Smooth muscle cell (in vitro differentiated cells): Measurements from ENCODE around the gene CRY2. TPM values are rescaled to one million over a fixed set of nuclear protein-coding genes. Genes with fewer than 3 reads are reported as not detected.

ENCODE experiments used
- DNase-seq: peaks from one replicate; lab custom pipeline; 2025; ENCODE audit not compliant: unreplicated experiment; lab: John Stamatoyannopoulos, UW
- H2AFZ ChIP-seq: fragments of 200-600 bp; sonication (generic); 2 replicates; pipeline ENCODE4 v1.6.0; 2016; ENCODE audit warnings: antibody characterized with exemption, low read depth, mild to moderate bottlenecking
- H3F3A ChIP-seq: fragments of 200-600 bp; sonication (generic); 2 replicates; pipeline ENCODE4 v1.6.0; 2017; ENCODE audit warnings: antibody characterized with exemption, low read depth
- H3K27ac ChIP-seq: fragments of 200-600 bp; sonication (generic); 2 replicates; pipeline ENCODE4 v1.5.1; 2016; ENCODE audit warnings: low read depth, mild to moderate bottlenecking
- H3K27me3 ChIP-seq: fragments of 200-600 bp; sonication (generic); 2 replicates; pipeline ENCODE4 v1.6.1; 2016; ENCODE audit warnings: low read depth, mild to moderate bottlenecking
- H3K36me3 ChIP-seq: fragments of 200-600 bp; sonication (generic); 2 replicates; pipeline ENCODE4 v1.5.1; 2016; ENCODE audit warnings: low read depth
- H3K4me1 ChIP-seq: fragments of 200-600 bp; sonication (generic); 2 replicates; pipeline ENCODE4 v1.5.1; 2016; ENCODE audit warnings: low read depth
- H3K4me2 ChIP-seq: fragments of 200-600 bp; sonication (generic); 2 replicates; pipeline ENCODE4 v1.6.0; 2016; ENCODE audit warnings: mild to moderate bottlenecking
- H3K4me3 ChIP-seq: fragments of 200-600 bp; sonication (generic); 2 replicates; pipeline ENCODE4 v1.5.1; 2016; ENCODE audit warnings: mild to moderate bottlenecking
- H3K79me2 ChIP-seq: fragments of 200-600 bp; sonication (generic); 2 replicates; pipeline ENCODE4 v1.6.0; 2016; ENCODE audit warnings: low read depth, mild to moderate bottlenecking
- H3K9ac ChIP-seq: fragments of 200-600 bp; sonication (generic); 2 replicates; pipeline ENCODE4 v1.6.0; 2016; ENCODE audit warnings: low read depth
- H3K9me3 ChIP-seq: fragments of 200-600 bp; sonication (generic); replicated peaks from 2 replicates; pipeline ENCODE4 v1.5.1; 2016; ENCODE audit warnings: low read depth
- H4K20me1 ChIP-seq: fragments of 200-600 bp; sonication (generic); 2 replicates; pipeline ENCODE4 v1.6.0; 2016; ENCODE audit warnings: low read depth
- CTCF ChIP-seq: fragments of 200-600 bp; sonication (generic); IDR thresholded peaks from 2 replicates; pipeline ENCODE4 v1.5.1; 2017; ENCODE audit warnings: borderline replicate concordance, mild to moderate bottlenecking, antibody characterized with exemption; ENCODE audit not compliant: insufficient read depth, poor library complexity, severe bottlenecking
- WGBS: methylation state at CpG from one replicate; pipeline ENCODE4 v1.1.7; 2016; ENCODE audit warnings: low lambda C conversion rate; 5-methylcytosine and 5-hydroxymethylcytosine counted together
- polyA plus RNA-seq: library from polyadenylated mRNA; unstranded; fragments of >200 nt; fragmentation: Nextera tagmentation; extraction: Ambion mirVana; gene quantifications from 2 replicates; pipeline ENCODE4 v1.2.1, GENCODE V29; 2016
- total RNA-seq: library from RNA; depleted of rRNA; stranded (reverse); fragments of >200 nt; gene quantifications from 2 replicates; pipeline ENCODE4 v1.2.3, GENCODE V29; 2014

CRY2 gene
- total and polyA plus RNA-seq, 2 experiments from 2014 or later: 26.1 to 30.3 TPM

- Histone ChIP-seq H3K27ac (no peak overlapping the region), H3K9ac (no peak overlapping the region), H3K9me3 (no peaks in the 10 kb centered on the region), H2AFZ (no peak overlapping the region), H3K4me3 (no peak overlapping the region), H3K79me2 (peaks cover 22% of the 10 kb centered on the region), H3K4me2 (no peak overlapping the region), H3K4me1 (peaks cover 18% of the 10 kb centered on the region), H3F3A (no peaks in the 10 kb centered on the region), H3K36me3 (no peaks in the 10 kb centered on the region), H3K27me3 (no peaks in the 10 kb centered on the region), H4K20me1 (peaks cover 70% of the 10 kb centered on the region)
- 84% methylated on average over 11 of the region's 11 CpGs for WGBS
- no peak for DNase-seq
- no peak for TF ChIP-seq CTCF
Observed at GRCh38 chr11:45809456-45810395, 37.5 kb upstream of the CRY2 start.

- Histone ChIP-seq H3K27me3 (no peaks in the 10 kb centered on the region), H3K36me3 (no peaks in the 10 kb centered on the region), H3K9me3 (no peaks in the 10 kb centered on the region), H3K4me3 (no peak overlapping the region), H2AFZ (no peak overlapping the region), H3K79me2 (peaks cover 19% of the 10 kb centered on the region), H3F3A (no peaks in the 10 kb centered on the region), H3K27ac (no peak overlapping the region), H3K4me2 (no peak overlapping the region), H4K20me1 (peaks cover 70% of the 10 kb centered on the region), H3K4me1 (peaks cover 18% of the 10 kb centered on the region), H3K9ac (no peak overlapping the region)
- DNase-seq: no peak
- WGBS: 97% methylated on average over 23 of the region's 23 CpGs
- no peak for TF ChIP-seq CTCF
Observed at GRCh38 chr11:45810431-45811108, 36.7 kb upstream of the CRY2 start.

GRCh38 chr11:45811109-45811435 lies 36.2 kb upstream of the CRY2 start:
- H2AFZ ChIP-seq: no peak overlapping the region
- no peak overlapping the region for H3K27ac ChIP-seq
- H3K79me2 ChIP-seq: peaks cover 14% of the 10 kb centered on the region
- TF ChIP-seq CTCF: no peak
- no peak overlapping the region for H3K4me3 ChIP-seq
- H3K27me3 ChIP-seq: no peaks in the 10 kb centered on the region
- no peak overlapping the region for H3K4me2 ChIP-seq
- H3K9ac ChIP-seq: no peak overlapping the region
- no peaks in the 10 kb centered on the region for H3F3A ChIP-seq
- H4K20me1 ChIP-seq: peaks cover 67% of the 10 kb centered on the region
- 93% methylated on average over 17 of the region's 17 CpGs for WGBS
- H3K4me1 ChIP-seq: peaks cover 14% of the 10 kb centered on the region
- H3K9me3 ChIP-seq: no peaks in the 10 kb centered on the region
- no peak for DNase-seq
- no peaks in the 10 kb centered on the region for H3K36me3 ChIP-seq
